GM19043 (cell line): ENCODE measurements around the gene PEX14.
A peak's percentile ranks its signal among the peaks of the same experiment; 100 is the strongest.
"Not testable (repeated sequence)": the region's sequence is repeated elsewhere in the genome, so short reads cannot be mapped to it uniquely, and the experiment has no call there.

Experiments used
- ATAC-seq: cut with Tn5 transposase; IDR thresholded peaks from one replicate; pipeline ENCODE4 v1.9.1; 2021; ENCODE audit warnings: low read depth; ENCODE audit not compliant: unreplicated experiment

Gene PEX14

DNA sequence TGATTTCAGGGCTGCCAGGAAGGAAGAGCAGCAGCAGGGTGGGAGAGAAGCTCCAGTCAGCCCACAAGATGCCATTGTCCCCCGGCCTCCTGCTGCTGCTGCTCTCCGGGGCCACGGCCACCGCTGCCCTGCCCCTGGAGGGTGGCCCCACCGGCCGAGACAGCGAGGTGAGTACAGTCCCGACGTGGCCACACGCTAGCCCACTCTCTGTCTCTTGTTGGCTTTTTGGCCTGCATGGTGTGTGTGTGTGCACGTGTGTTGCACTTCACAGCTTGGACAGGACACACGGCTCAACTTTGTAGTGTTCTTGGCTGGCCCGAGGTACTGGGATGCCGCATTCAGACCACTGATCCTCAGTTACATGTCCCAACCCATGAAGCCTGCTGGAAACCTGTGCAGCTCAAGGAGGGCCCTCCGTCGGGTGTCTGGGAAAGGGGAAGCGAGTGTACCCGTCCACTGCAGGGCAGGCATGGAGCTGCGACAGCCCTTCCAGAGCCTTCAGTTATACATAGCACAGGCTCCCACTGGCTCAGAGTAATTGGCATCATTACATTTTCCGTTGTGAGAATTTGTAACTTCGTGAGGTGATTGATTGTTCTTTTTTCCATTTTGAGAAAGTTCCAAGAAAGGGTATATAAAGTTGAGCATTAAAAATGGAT is 24.5 kb upstream of the PEX14 start:
- ATAC-seq = no peak

DNA sequence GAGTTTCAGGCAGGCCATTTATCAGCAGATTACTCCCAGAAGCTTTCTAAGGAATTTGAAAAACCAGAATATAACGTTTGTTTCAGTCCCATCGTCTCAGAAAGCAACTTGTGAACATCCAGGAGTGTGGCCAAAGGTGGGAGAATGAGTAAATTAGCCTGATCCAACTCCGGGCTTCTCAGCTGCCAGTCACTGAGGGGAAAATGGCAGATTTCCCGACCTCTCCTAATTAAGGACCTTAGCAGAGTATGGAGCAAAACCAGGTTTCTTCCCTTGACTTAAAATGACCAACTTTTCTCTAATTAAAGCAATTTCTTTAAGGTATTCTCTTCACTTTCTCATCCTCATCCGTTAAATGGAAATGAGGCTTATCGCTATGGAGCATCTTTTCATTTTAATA is 23.9 kb upstream of the PEX14 start:
- no peak for ATAC-seq

DNA sequence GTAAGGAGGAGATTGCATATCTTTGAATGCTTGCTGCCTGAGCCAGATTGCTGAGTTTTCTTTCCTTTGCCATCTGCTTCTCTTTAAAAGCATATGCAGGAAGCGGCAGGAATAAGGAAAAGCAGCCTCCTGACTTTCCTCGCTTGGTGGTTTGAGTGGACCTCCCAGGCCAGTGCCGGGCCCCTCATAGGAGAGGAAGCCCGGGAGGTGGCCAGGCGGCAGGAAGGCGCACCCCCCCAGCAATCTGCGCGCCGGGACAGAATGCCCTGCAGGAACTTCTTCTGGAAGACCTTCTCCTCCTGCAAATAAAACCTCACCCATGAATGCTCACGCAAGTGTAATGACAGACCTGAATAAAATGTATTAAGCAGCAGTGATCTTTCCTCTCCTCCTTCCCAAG is 23.5 kb upstream of the PEX14 start:
- ATAC-seq = no peak

DNA sequence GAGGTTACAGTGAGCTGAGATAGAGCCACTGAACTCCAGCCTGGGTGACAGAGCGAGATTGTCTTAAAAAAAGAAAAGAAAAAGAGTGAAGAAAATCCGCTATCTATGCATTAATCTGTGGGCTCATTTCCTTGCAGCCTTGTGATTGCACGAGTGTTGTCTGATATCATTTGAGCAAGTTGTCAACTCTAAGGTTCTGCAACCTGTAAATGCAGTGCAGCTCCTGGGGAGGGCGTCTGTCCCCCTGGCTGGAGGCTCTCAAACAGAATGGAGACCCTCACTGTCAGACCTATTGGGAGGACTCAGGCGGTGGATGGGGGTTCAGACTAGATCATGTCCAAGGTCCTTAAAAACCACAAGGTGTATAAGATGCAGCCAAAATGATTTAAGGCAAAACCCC is 18.7 kb upstream of the PEX14 start:
- no peak for ATAC-seq

DNA sequence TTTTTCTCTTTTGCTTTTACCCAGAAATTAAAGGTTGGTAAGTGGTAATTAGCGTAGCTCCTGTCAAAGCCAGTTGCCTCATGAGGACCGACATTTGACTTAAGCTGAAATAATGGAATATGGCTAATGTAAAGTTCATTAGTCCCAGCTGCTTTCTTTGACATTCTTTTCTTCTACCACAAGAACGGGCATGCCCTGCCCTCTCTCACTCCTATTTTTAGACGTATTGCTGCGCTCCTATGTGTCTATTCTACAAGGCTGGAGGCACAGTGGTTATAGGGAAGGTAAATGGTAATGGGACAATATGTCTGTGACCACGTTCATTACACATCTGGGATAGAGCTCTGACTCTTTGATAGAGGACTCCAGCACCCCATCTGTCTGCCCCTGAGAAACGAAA is 18.1 kb upstream of the PEX14 start:
- no peak for ATAC-seq

DNA sequence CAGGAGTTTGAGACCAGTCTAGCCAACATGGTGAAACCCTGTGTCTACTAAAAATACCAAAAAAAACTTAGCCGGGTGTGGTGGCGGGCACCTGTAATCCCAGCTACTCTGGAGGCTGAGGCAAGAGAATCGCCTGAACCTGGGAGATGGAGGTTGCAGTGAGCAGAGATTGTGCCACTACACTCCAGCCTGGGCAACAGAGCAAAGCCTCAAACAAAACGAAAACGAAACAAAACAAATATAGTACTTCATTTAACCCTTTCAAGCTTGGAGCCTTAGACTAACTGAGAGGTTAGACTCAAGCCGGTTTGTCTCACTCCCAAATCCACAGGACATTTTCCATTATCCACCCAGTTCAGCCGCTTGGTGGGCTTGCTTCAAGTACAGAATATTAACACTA is 17.3 kb upstream of the PEX14 start:
- ATAC-seq = not testable (repeated sequence)

DNA sequence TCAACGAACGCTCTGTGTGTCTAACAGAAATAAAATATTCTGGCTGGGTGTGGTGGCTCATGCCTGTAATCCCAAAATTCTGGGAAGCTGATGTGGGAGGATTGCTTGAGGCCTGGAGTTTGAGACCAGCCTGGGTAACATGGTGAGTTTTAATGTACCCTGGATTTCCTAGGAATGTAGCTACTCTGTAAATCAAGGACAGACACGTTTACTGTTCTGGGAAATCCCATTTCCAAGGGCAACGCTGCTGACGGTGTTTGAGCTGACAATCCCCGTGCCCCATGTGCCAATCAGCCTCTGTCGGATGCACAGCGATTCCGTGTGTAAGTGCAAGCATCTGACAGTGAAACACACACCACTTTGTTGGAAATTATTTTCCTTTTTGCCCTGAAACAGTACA is 16.9 kb upstream of the PEX14 start:
- ATAC-seq = no peak

DNA sequence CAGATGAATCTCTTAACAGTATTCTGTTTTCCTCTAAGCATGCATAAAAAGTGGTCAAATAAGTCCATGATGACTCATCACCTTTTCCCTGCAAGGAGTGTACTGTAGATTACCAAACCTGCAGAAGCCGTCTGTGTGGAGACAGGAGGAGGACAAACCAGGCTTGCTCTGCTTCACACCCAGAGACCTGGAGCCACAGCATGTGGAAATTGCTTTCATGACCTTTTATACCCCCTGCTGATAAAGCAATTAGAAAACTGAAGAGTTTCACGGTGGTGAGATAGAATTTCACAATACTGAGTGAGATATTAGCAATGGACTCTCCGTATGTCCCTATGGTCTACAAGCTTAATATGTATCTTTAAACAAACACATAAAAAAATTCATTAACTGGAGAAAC is 15.6 kb upstream of the PEX14 start:
- no peak for ATAC-seq

DNA sequence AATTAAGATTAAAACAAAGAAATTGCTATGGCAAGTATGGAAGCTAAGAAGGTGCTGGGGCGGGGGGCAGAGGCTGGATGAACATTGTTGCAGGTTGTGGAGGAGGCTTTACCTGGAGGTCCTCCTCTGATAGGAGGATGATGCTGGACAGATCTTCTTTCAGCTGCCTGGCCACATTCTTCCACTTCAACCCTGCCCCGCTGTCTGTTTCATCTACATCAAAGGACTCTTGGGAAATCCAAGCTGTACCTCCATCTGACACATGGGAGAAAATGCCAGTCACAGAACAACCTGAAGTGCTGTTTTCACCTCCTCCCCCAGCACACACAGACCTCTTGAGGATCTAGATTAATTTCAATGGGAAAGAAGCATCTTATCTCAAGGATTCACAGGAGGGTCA is 7.7 kb upstream of the PEX14 start:
- ATAC-seq = no peak

DNA sequence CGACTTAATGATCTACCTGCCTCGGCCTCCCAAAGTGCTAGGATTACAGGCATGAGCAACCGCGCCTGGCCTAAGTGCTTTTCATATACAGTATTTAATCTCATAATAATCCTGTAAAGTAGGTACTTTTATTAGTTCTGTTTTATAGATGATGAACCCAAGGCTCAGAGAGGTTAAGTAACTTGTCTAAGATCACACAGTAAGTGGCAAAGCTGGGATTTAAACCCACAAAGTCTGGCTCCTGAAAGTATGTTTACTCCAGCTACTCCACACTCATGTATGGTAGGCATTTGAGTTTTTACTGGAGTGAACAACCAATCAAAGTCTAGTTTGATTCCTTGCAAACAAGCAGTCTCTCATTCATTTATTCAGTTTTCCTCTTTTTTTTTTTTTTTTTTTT is 4.7 kb upstream of the PEX14 start:
- ATAC-seq = no peak

DNA sequence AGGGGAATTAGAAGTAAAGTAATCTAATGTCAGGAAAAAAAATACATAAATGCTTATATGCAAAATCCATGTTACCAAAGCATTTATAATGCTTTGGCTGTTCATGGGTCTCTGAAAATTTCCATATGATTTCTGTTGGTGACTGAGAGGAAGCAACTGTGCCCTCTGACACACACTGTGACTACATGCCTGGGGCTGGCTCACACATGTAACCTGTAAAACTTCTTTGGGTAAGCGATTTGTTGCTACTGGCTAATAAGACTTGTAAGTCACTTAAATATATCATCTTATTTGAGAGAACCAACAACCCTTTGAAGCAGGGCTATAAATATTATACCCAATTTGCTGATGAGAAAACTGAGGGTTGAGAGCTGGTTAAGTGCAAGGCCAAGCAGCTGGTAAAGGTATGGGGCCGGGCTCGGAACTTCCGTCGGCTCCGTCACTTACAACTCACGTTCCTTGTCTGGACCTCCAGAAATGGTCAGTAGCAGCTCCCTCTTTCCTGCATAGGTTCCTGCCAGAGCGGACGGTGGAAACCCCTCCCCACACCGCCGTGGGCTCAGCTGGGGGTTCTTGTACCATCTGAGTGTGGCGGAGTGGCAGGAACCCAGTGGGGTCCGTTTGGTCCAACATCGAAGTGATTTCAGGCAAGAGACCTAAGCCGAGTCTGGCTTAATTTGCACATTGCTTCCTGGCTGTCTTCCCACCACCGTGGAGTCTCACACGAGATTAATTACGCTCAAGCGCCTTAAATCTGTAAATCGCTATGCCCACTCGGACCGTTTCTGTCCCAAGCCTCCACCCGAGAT is 3.1 kb upstream of the PEX14 start:
- ATAC-seq = no peak

DNA sequence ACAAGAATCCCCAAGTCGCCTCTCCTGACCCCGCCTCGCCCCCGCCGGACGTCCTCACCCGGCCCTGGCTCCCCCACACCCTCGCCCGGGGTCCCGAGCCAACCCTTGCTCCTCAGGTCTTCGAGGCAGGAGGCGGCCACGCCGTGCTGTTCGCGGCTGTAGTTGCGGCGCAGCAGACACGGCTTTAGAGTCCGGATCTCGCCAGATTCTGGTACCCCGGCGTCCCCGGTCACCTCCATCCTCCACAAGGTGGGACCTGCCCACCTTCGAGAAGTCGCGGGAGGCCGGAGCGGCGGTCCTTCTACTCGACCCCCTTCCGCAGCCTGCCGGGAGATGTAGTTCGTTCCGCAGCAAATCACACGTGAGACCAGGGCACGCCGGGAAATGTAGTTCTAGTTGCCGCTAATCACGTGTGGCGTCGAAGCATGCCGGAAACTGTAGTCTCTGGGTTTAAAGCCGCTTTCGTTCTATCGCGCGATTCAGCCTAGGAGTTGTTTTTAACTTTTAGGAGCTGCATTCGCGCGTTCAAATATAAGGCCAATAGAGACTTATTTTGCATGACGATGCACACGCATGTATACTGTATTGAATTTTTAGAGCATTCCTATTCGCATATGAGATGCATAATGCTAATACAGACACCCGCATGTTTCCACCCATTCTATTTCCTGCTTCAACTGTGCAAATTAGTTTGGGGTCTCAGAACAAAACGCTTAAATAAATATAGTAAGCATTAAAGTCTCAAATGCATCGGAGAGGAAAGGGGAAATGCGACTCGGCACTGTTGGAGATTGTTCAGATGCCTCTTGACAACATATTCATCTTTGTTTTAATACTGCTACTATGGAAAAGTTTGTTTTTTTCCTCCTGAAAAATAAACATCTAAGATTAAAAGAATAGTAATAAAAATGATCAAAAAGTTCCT is 2.3 kb upstream of the PEX14 start, which contains the start of gene DFFA:
TSS of gene DFFA (minus strand) at position 310 of the 925 bp plus-strand sequence. CDS start at position 239, 71 bp downstream.
- ATAC-seq = peak; percentile 84

DNA sequence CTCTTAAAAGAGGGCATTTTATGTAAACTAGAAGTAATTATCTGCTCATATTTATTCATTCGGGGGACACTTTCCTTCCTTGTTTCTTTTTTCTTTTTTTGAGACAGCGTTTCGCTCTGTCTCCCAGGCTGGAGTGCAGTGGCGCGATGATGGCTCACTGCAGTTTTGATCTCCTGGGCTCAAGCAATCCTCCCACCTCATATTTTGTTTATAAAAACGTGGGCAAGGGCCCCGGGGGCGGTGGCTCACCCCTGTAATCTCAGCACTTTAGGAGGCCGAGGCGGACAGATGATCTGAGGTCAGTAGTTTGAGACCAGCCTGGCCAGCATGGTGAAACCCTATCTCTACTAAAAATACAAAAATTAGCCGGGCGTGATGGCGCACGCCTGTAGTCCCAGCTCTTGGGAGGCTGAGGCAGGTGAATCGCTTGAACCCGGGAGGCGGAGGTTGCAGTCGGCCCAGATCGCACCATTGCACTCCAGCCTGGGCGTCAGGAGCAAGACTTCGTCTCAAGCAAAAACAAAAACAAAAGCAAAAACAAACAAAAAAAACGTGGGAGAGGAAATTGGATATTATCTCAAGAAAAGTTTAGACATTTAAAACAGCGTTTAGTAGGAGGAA is 1.5 kb upstream of the PEX14 start:
- ATAC-seq = no peak

DNA sequence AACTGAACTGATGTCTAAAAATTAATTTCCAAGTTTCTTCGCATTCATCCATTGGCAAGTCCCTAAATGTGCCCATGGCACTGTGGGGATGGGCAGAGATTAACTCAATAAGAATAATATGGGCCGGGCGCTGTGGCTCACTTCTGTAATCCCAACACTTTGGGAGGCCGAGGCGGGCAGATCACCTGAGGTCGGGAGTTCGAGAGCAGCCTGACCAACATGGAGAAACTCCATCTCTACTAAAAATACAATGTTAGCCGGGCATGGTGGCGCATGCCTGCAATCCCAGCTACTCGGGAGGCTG is 489 bp upstream of the PEX14 start:
- not testable (repeated sequence) for ATAC-seq

DNA sequence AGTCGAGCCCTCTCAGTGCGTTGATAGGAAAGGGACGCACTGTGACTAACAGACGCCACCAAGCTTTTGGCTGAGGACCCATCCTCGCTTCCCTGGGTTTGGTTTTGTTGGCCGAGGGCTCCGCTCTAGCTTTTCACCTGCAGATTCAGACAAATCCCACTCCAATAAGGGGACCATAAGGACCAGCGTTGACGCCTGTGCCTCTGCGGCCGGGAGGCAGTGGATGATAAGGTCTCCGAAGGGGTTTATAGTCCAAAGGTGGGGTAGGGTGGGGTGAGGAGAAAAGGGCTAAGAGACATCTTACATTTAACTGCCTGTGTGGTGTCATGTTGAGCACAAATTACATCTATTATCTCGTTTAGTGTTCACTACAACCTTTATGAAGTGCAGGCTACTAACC is 760 bp downstream of the PEX14 start:
- no peak for ATAC-seq

DNA sequence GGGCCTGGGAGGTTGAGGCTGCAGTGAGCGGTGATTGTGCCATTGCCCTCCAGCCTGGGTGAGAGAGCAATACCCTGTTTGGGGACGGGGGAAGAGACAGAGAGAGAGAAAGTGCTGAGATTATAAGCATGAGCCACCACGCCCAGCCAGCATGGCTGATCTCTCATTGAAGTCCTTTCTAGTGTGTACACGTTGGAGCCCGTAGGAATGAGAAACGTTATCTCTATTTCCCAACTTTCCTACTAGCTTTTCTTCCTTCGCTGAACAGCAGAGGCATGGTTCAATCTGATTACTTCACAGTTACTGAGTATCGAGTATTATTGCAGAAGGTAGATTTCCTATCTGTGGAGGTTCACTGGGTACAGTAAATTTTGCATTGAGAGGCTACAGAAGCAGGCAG is 4.5 kb downstream of the PEX14 start:
- ATAC-seq = no peak

DNA sequence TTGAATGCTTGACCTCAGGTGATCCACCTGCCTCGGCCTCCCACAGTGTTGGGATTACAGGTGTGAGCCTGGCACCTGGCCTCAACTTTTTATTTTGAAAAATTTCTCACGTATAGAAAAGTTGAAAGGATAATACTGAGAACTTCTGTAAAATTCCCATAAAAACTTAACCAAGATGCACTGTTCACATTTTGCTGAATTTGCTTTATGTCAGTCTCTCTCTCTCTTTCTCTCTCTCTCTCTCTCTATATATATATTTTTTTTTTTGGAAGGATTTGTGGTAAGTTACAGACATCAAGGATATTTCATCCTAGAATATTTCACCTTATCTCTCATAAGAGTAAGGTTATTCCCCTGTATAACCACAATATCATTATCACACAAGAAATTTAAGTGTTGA is 5.9 kb downstream of the PEX14 start:
- ATAC-seq = no peak

DNA sequence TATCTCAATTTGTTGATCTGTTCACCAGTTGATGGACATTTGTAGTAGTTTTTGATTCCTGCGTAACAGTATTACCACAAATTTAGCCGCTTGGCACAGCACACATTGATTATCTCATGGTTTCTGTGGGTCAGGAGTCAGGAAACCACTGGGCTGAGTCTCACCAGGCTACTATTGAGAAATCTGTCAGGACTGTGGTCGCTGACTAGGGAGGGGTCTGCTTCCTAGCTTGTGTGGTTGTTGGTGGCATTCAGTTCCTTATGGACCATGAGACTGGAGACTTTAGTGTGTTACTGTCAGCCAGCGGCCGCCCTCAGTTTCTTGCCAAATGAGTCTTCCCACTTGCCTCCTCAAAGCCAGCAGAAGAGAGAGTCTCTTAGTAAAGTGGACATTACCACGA is 9.8 kb downstream of the PEX14 start:
- no peak for ATAC-seq

DNA sequence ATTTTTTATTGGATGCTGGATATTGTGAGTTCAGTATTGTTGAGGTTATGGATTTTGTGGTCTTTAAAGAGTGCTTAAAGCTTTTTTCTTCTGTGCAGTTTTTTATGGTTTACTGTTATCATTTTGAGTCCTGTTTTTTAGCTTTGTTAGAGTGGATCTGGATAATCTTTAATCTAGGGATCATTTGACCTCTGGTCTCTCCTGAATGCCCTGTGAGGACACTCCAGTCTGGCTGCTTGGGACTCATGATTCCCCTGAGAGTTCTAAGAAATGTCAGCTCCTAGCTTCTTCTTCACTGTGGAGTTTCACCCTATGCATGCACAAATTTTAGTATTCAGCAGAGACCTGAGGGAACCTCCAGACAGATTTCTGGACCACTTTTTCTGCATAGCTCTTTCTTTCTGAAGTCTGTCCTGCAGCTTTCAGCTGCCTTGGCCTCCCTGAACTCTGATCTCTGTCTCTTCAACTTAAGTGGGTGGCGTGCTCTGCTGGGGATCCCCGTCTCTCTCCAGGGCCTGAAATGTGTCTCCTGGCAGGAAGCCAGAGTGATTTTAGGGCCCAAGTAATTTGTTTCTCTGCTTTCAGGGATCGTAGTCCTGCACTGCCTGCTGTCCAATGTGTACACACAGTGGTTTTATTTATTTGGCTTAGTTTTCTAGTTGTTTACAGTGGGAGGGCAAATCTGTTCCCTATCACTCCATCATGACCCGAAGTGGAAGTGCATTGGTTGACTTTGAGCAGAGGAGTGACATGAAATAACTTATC is 14.7 kb downstream of the PEX14 start:
- no peak for ATAC-seq

DNA sequence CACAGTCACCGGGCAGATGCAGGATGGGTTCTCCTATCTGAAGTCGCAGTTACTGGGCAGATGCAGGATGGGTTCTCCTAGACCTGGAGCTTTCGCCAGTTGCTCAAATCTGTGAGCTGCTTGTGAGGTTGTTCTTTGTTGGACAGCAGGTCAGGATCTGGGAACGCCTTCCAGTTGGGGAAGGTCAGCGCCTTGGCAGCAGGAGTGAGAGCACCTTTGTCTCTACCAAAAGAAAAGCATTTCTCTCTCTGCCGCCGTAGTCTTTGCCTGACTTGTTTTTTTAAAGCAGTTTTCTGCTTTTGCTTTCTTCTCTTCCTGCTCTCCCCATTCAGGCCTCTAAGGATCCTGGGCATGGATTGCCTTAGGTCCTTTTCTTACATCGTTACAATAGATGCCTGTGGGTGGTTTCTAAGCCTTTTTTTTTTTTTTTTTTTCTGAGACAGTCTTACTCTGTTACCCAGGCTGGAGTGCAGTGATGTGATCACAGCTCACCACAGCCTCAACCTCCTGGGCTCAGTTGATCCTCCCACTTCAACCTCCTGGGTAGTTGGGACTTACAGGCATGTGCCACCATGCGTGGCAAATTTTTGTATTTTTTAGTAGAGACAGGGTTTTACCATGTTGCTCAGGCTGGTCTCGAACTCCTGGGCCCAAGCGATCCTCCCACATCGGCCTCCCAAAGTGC is 15.7 kb downstream of the PEX14 start:
- ATAC-seq = no peak
